Measurements from ENCODE around the gene SPRED2.
"Not testable (repeated sequence)": the region's sequence is repeated elsewhere in the genome, so short reads cannot be mapped to it uniquely, and the experiment has no call there.

The SPRED2 gene

DNA sequence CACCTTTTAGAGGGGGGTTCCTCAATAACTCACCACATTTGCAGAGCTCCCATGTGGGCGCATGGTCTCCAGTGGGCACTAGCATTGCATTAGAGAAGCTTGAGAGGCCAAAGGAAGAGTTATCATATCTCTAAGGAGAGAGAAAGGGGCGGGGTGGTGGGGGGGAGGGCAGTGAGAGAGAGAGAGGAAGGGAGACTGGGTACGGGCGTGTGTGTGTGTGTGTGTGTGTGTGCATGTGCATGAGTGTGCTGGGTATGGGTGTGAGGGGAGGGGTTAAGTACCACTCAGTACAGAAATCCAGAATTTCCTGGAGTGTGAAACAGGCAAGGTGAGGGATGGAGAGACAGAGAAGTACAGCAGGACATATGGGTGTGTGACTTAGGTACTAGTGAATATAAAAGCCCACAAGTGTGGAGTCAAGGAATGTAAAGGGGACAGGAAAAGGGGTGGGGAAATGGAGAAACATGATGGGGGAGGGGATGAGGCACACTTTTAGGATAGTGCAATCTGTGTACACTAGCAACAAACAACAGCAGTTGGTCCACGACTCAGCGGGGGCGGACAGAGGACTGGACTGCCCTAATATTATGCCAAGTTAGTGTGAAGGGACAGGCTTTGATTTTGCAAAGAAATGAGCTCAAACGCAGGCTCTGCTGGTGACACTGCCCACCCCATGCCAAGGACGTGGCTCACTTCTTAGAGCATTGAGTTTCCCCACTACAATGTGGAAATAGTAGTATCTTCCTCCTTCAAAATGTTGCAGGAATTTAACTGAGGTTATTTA, 91.3 kb downstream of the SPRED2 start:
- DNase-seq (ENCODE audit: low read depth): no peak

GRCh38 chr2:65339648-65340047, 92.8 kb downstream of the SPRED2 start:
- DNase-seq (ENCODE audit: low read depth): no peak

- DNase-seq (ENCODE audit: low read depth): not testable (repeated sequence)
Observed at GRCh38 chr2:65338830-65339495, 93.4 kb downstream of the SPRED2 start.

DNA sequence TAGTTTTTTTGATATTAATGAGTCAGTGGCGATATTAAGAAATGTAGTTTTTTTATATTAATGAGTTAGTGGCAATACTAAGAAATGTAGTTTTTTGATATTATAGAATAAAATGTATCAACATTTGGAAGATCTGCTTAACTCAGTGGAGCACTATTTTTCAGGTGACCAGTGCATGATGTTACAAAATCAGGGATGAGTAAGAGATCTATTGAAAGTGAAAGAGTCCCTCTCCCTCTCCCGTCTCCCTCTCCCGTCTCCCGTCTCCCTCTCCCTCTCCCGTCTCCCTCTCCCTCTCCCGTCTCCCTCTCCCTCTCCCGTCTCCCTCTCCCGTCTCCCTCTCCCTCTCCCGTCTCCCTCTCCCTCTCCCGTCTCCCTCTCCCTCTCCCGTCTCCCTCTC, 94.5 kb downstream of the SPRED2 start:
- not testable (repeated sequence) for DNase-seq (ENCODE audit: low read depth)

- DNase-seq (ENCODE audit: low read depth): no peak
Observed at GRCh38 chr2:65334714-65335113, 97.7 kb downstream of the SPRED2 start.

DNA sequence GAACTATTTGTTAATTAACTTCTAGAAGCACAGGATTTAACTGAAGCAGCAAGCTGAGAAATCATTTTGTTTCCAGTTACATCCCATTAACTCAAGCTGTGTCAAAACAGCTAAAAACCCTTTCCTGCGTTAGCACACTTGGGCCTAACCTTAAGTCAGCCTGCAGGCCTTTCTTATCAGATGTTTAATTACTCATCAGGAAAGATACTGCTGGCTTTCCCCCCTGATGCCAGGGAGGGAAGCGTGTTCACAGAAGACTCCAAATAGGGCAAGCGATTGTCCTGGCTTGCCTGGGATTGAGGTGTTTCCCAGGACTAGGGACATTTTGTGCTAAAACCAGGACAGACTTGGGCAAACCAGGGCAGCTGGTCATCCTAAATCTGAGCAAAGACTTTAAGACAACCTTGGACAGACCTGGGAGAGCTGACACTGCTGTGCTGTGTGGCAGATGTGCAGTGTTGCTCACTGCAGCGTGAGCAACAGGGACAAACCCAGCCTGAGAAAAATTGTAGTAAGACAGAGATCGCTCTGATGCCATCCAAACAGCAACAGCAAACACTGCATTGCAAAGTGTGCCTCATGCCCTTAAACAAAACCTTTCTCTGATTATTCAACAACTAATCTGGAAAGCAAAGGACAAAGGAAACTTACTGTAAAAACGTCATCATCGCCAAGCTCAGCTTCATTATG, 100.9 kb downstream of the SPRED2 start:
- no peak for DNase-seq (ENCODE audit: low read depth)

DNA sequence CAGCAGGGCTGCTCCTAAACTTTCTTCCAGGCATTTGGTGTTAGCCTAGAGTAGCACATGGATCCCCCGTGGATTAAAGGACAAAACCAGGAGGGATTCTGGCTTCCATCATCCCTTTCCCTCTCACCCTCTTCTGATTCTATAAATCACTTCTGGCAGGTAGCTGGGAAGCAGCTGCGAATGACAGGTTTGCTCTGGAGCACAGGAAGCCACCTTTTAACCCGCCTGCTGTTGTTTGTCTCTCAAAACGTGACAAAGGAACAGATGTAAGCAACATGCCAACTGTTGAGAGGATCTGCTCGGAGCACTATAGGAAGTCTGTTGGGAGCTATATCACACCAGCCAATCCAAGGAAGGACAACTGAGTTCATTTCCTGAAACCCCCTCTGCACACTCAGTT, 102.9 kb downstream of the SPRED2 start:
- no peak for DNase-seq (ENCODE audit: low read depth)

DNA sequence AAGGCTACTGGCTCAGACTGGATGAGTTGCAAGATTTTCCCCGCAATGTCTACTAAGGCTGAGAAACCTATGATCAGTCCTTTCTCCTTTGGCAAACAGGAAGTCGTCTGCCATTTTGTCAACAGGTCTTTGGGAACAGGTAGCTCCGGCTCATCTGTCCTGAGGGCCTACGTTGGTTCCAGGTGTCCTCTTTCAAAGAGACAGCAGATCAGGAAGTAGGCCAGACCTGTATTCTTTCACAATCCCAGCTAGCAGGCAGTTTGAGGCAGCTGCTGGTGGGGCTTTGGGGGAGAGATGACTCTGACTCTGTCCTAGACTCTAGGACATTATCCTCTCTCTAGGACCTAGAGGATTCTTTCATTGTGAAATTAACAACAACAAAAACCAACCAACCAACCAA, 106.1 kb downstream of the SPRED2 start:
- no peak for DNase-seq (ENCODE audit: low read depth)

DNA sequence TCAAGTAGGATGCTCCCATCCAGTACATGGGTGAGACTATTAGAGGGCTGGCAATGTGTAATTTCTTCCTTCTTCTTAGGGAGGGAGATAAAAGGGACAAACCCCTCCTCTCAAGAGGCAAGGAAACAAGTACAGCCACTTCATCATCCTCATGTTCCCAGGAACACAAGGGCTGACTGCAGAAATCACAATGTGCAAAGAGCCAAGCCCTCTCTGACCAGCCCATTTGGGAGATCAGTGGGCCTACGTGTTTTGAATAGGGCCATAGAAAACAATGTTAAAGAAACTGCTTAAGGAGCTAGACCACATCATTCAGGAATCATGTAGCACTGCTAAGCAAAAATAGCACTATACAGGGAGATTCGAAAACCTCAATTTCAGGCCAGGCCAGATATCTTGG, 107.3 kb downstream of the SPRED2 start:
- DNase-seq (ENCODE audit: low read depth): no peak

- DNase-seq (ENCODE audit: low read depth): no peak
Observed at GRCh38 chr2:65320946-65321345, 111.5 kb downstream of the SPRED2 start.

DNA sequence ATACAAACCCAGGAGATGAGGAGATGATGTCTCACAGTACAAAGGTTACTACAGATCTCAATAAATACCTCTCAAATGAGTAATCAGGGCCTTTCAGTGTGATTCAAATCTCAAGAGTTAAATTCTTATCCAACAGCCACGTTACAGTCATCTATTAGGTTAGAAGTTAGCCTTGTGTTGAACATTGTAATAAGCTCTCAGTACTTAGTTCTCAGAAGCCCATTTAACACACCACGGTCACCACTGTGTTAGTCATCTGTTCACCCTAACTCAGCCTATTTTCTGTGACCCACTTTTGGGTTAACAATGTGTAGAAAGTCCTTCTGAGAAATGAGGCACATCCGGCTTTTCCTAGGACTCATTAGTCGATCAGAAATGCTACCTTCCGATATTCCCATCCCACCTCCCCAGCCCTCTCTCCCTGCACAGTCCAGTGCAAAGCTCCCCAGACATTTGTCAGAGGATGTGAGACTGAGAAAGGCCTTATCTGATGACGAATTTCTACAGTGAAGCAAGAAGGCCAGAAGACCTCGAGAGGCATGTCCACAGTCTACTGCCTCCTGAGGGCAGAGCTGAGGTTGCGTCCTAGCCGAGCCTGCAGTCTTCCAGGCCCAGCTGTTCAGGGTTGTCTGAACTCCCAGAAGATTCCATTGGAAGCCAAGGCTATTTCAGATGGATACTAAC, 112.2 kb downstream of the SPRED2 start:
- DNase-seq (ENCODE audit: low read depth): peak; percentile 84

GRCh38 chr2:65319674-65320041, 112.7 kb downstream of the SPRED2 start:
- DNase-seq (ENCODE audit: low read depth): no peak

GRCh38 chr2:65319072-65319673, 113.2 kb downstream of the SPRED2 start:
- DNase-seq (ENCODE audit: low read depth): no peak

DNA sequence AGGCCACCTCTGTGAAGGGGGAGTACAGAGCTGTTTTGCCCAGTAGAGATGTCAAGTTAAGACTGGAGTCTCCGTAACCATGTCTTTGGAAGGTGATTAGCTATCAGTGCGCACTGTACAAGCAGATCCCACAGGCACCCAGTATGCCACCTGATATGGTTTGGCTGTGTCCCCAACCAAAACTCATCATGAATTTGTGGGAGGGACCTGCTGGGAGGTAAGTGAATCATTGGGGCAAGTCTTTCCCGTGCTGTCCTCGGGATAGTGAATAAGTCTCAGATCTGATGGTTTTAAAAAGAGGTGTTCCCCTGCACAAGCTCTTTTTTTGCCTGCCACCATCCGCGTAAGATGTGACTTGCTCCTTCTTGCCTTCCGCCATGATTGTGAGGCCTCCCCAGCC, 114.6 kb downstream of the SPRED2 start:
- DNase-seq (ENCODE audit: low read depth): no peak

DNA sequence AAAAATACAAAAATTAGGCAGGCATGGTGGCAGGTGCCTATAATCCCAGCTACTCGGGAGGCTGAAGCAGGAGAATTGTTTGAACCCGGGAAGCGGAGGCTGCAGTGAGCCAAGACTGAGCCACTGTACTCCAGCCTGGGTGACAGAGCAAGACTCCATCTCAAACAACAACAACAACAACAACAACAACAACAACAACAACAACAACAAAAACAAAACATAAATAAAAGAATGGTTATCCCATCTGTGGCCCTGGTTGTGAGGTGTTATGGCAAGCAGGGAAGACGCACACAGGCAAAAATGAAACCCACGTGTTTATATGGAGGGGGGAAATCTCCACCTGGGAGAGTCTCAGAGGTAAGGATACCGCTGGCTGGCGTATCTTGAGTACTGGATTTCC, 115.0 kb downstream of the SPRED2 start:
- not testable (repeated sequence) for DNase-seq (ENCODE audit: low read depth)

DNA sequence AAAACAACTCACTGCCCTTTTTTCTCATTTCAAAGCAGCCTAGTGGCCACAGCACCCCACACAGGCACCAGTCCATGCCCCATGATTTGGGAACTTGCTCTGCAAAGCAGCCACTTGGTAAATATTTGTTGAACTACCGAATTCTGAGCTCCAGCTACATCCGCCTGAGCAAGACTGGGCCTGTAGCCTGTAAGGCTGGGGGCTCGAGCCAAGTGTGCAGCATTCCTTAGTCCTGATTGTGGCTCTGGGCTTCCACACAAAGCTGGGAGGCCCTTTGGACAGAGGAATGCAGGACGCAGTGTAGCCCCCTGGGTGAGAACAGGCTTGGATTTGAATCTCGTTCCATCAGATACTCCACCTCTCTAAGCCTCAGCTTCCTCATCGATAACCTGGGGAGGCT, 116.3 kb downstream of the SPRED2 start:
- no peak for DNase-seq (ENCODE audit: low read depth)

DNA sequence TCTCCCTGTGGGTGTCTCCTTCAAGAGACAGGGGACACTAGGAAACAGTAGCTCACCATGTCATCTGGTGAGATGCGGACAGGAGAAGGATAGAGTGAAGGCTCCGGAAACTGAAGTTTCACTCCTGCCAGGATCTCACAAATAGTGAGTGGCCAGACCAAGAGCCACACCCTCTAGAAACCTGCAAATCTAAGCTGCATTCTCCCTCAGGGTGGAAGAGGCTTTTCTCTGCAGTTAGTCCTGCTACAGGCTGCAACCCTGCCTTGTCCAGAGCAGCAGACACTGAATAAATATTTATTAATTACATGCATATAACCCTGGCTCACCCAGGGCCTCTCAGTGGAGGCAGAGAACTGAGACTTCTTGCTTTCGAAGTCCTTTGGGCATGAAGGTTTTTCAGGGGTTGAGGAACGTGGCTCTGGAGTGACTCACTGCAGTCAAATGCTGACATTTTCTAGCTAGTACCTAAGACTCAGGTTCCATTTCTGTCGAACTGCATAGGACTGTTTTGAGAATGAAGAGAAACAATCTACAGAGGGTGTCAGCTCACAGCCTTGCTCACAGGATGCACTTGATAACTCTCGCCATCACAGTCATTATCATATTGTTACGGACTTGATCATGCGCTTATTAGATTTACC, 117.5 kb downstream of the SPRED2 start:
- DNase-seq (ENCODE audit: low read depth): no peak

DNA sequence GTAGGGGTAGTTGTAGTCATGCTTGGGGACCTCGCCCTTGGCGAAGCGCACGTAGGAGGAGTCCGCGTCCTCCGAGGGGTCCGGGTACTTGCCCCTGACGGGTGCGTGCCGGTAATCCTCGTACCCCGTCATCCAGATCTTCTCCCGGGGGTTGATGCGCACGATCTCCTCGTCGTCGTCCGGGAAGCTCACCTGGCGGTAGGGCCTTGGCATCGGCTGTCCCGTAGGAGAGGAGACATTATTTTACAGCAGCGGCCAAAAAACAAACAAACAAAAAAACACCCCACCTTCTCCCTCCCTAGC, 118.5 kb downstream of the SPRED2 start:
- DNase-seq (ENCODE audit: low read depth): no peak

- no peak for DNase-seq (ENCODE audit: low read depth)
Observed at GRCh38 chr2:65313126-65313953, 119.1 kb downstream of the SPRED2 start.

DNA sequence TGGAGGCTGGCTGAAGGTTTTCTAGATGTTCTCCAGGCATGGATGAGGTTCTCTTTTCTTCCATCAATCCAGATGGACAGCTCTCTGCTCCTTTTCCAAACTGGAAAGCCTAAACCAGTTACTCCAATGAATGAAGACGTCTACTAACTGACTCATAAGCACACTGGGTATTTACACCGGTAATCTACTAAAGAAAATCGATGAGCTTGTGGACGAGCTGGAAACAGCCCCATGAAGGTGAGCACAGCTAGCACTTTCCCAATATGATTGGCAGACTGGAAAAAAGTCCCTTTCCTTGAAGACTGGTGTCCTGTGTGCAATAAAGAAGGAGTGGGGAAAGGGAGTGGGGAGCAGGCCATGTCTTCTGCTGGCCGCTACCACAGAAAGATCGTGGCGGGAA, 120.8 kb downstream of the SPRED2 start:
- no peak for DNase-seq (ENCODE audit: low read depth)

DNA sequence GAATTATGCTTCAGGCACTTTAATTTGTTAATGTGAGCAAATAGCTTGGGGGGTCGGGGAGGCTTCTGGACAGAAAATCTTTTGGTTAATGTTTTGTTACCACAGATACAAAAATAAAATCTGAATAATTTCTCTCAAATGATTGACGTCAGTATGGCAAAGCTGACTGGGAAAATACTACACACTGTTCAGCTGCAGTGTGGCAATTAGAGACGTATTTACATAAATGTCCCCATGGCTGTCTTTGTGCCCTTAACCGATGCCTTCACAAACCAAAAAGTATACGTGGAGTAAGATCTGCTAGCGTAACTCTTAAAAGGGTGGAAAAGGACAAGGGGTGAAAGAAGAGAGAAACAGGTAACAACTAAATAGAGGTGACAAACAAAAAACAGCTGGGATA, 121.3 kb downstream of the SPRED2 start:
- no peak for DNase-seq (ENCODE audit: low read depth)
